ENCODE results near the gene RB1. TPM values are rescaled to one million over a fixed set of nuclear protein-coding genes. Genes with fewer than 3 reads are reported as not detected.
"Not testable (repeated sequence)": the region's sequence is repeated elsewhere in the genome, so short reads cannot be mapped to it uniquely, and the experiment has no call there.

The RB1 gene
- total RNA-seq, 1 donor from 2014 or later: 33.1 TPM

- intact Hi-C loops (cut with micrococcal nuclease): no loop called here
Observed at GRCh38 chr13:48297131-48297786, 6.3 kb upstream of the RB1 start.

- intact Hi-C loops (cut with micrococcal nuclease): no loop called here
Observed at GRCh38 chr13:48299591-48299990, 4.0 kb upstream of the RB1 start.

GRCh38 chr13:48302871-48303358 is 636 bp upstream of the RB1 start:
- intact Hi-C loops (cut with micrococcal nuclease): loop anchor here (1.0 to 10.0 kb wide), 20 partner anchors 70 to 1748 kb away; partner anchors contain the start of genes CAB39L, CYSLTR2, ITM2B and LRCH1

GRCh38 chr13:48304143-48304876 is 759 bp downstream of the RB1 start:
- intact Hi-C loops (cut with micrococcal nuclease): loop anchor here (2.0 to 10.0 kb wide), 6 partner anchors 14 to 1750 kb away; partner anchors contain the start of genes LPAR6, LRCH1, SPRYD7 and TRIM13

GRCh38 chr13:48311223-48311622 is 7.7 kb downstream of the RB1 start:
- intact Hi-C loops (cut with micrococcal nuclease): no loop called here

- intact Hi-C loops (cut with micrococcal nuclease): no loop called here
Observed at GRCh38 chr13:48315969-48316650, 12.6 kb downstream of the RB1 start.

GRCh38 chr13:48316826-48317510 is 13.4 kb downstream of the RB1 start:
- intact Hi-C loops (cut with micrococcal nuclease): no loop called here

GRCh38 chr13:48317511-48318376 is 14.2 kb downstream of the RB1 start:
- intact Hi-C loops (cut with micrococcal nuclease): loop anchor here (2.0 kb wide), 1 partner anchor 13 kb away; no protein-coding TSS in a partner anchor

- intact Hi-C loops (cut with micrococcal nuclease): loop anchor here (2.0 kb wide), 1 partner anchor 14 kb away; no protein-coding TSS in a partner anchor
Observed at GRCh38 chr13:48318377-48318811, 14.8 kb downstream of the RB1 start.

- intact Hi-C loops (cut with micrococcal nuclease): loop anchor here (2.0 kb wide), 1 partner anchor 14 kb away; no protein-coding TSS in a partner anchor
Observed at GRCh38 chr13:48318821-48319511, 15.4 kb downstream of the RB1 start.

- intact Hi-C loops (cut with micrococcal nuclease): loop anchor here (2.0 kb wide), 1 partner anchor 15 kb away; no protein-coding TSS in a partner anchor
Observed at GRCh38 chr13:48319531-48320398, 16.2 kb downstream of the RB1 start.

- intact Hi-C loops (cut with micrococcal nuclease): no loop called here
Observed at GRCh38 chr13:48320399-48320790, 16.8 kb downstream of the RB1 start.

- intact Hi-C loops (cut with micrococcal nuclease): no loop called here
Observed at GRCh38 chr13:48320891-48321510, 17.4 kb downstream of the RB1 start.

- intact Hi-C loops (cut with micrococcal nuclease): no loop called here
Observed at GRCh38 chr13:48322294-48322693, 18.7 kb downstream of the RB1 start.

- intact Hi-C loops (cut with micrococcal nuclease): loop anchor here (1.0 to 5.0 kb wide), 9 partner anchors 67 to 435 kb away; no protein-coding TSS in a partner anchor
Observed at GRCh38 chr13:48333976-48334375, 30.4 kb downstream of the RB1 start.

GRCh38 chr13:48334534-48335127 is 31.1 kb downstream of the RB1 start:
- intact Hi-C loops (cut with micrococcal nuclease): loop anchor here (1.0 to 5.0 kb wide), 9 partner anchors 67 to 435 kb away; no protein-coding TSS in a partner anchor

GRCh38 chr13:48339198-48339597 is 35.6 kb downstream of the RB1 start:
- intact Hi-C loops (cut with micrococcal nuclease): not testable (repeated sequence)

Measured in T-helper 1 cell treated with Interleukin-12 subunit alpha and Interleukin-12 subunit beta and Interleukin-4 antibody, amounts not matched to agents 30 ng/mL and 1 ng/mL, for 36 hours (primary cell).